HEK293 (cell line): ENCODE data around the gene JAZF1.

ENCODE experiments used
- CTCF ChIP-seq: fragments of 450-650 bp; formaldehyde crosslinking; IDR thresholded peaks from 2 replicates; pipeline ENCODE4 v1.5.1; 2016; ENCODE audit warnings: missing biosample characterization, missing genetic modification characterization
- KLF9 ChIP-seq: fragments of 450-650 bp; formaldehyde crosslinking; IDR thresholded peaks from 2 replicates; pipeline ENCODE4 v1.5.1; 2016; ENCODE audit warnings: missing biosample characterization, missing genetic modification characterization, low read depth
- REST ChIP-seq: fragments of 450-650 bp; formaldehyde crosslinking; IDR thresholded peaks from 2 replicates; pipeline ENCODE4 v1.5.1; 2016; ENCODE audit warnings: missing biosample characterization, missing genetic modification characterization
- ZIC2 ChIP-seq: fragments of 450-650 bp; formaldehyde crosslinking; IDR thresholded peaks from 2 replicates; pipeline ENCODE4 v1.5.1; 2016; ENCODE audit warnings: missing biosample characterization, missing genetic modification characterization
- ZNF10 ChIP-seq: fragments of 450-650 bp; formaldehyde crosslinking; IDR thresholded peaks from 2 replicates; pipeline ENCODE4 v1.5.1; 2017; ENCODE audit warnings: missing biosample characterization, missing genetic modification characterization
- ZNF274 ChIP-seq, 2 experiments: fragments of 200-500 bp in 1 of 2; fragments of 450-650 bp in 1 of 2; sonication (Bioruptor generic) in 1 of 2; formaldehyde crosslinking in 1 of 2; IDR thresholded peaks; 2 replicates each; pipeline versions ENCODE4 v1.5.1 to v1.6.1; 2014 to 2016; ENCODE audit warnings: borderline replicate concordance in 1 of 2, inconsistent platforms in 1 of 2, low read length in 1 of 2, missing biosample characterization in 1 of 2, missing genetic modification characterization in 1 of 2
- ZNF398 ChIP-seq: fragments of 450-650 bp; formaldehyde crosslinking; IDR thresholded peaks from 2 replicates; pipeline ENCODE4 v1.5.1; 2017; ENCODE audit warnings: missing biosample characterization, missing genetic modification characterization
- ZNF544 ChIP-seq: fragments of 450-650 bp; formaldehyde crosslinking; IDR thresholded peaks from 2 replicates; pipeline ENCODE4 v1.5.0; 2017; ENCODE audit warnings: missing biosample characterization, missing genetic modification characterization
- ZNF580 ChIP-seq: fragments of 450-650 bp; formaldehyde crosslinking; IDR thresholded peaks from 2 replicates; pipeline ENCODE4 v1.5.1; 2016; ENCODE audit warnings: missing biosample characterization, missing genetic modification characterization
- ZNF626 ChIP-seq: fragments of 450-650 bp; sonication (Bioruptor Pico); formaldehyde crosslinking; IDR thresholded peaks from 2 replicates; pipeline ENCODE4 v1.5.1; 2018; ENCODE audit warnings: missing biosample characterization, missing genetic modification characterization, inconsistent platforms
- ZNF654 ChIP-seq: fragments of 450-650 bp; formaldehyde crosslinking; IDR thresholded peaks from 2 replicates; pipeline ENCODE4 v1.5.1; 2016; ENCODE audit warnings: low read depth, missing biosample characterization, missing genetic modification characterization
- ZNF677 ChIP-seq: fragments of 450-650 bp; IDR thresholded peaks from 2 replicates; pipeline ENCODE4 v1.5.0; 2018; ENCODE audit warnings: missing biosample characterization, mild to moderate bottlenecking, missing genetic modification characterization, moderate library complexity

- TF ChIP-seq ZNF544 (tag by site-specific recombination) (no peak), CTCF (tag by site-specific recombination) (no peak), REST (tag by site-specific recombination) (no peak), ZNF10 (tag by site-specific recombination) (no peak), ZNF626 (no peak), ZNF398 (no peak), ZIC2 (tag by site-specific recombination) (no peak), ZNF654 (tag by site-specific recombination) (no peak), KLF9 (tag by site-specific recombination) (no peak), ZNF580 (no peak), ZNF274 (IDR thresholded peaks at IDR 0.05; ENCODE audit: low read length) (no peak), ZNF274 (tag by site-specific recombination; IDR thresholded peaks at IDR 0.05; ENCODE audit: borderline replicate concordance) (no peak), ZNF677 (tag by site-specific recombination) (no peak)
Measured at GRCh38 chr7:27952456-27953285, 227.9 kb downstream of the JAZF1 start.
